Prostate gland (tissue), 2 donors: ENCODE data around the gene CHTOP. TPM values are rescaled to one million over a fixed set of nuclear protein-coding genes. Genes with fewer than 3 reads are reported as not detected.

Source experiments
- DNase-seq: peaks from one replicate; pipeline ENCODE4 v3.0.0-alpha.2; 2019; ENCODE audit warnings: low spot score
- H3K27ac ChIP-seq, 2 donors: fragments of 200-600 bp; sonication (generic); 2 replicates each; pipeline ENCODE4 v1.5.1; 2017 to 2019
- H3K27me3 ChIP-seq: fragments of 200-600 bp; sonication (generic); replicated peaks from 2 replicates; pipeline ENCODE4 v1.5.1; 2019; ENCODE audit not compliant: insufficient read depth
- H3K36me3 ChIP-seq, 2 donors: fragments of 200-600 bp; sonication (generic); 1 replicate in 1 of 2; 2 replicates in 1 of 2; pipeline versions ENCODE4 v1.5.1 to v1.8.1; 2017 to 2019
- H3K4me1 ChIP-seq: fragments of 200-600 bp; sonication (generic); replicated peaks from 2 replicates; pipeline ENCODE4 v1.5.1; 2019
- H3K4me3 ChIP-seq, 2 donors: fragments of 200-600 bp; sonication (generic); 2 replicates each; pipeline ENCODE4 v1.5.1; 2017 to 2019
- H3K9me3 ChIP-seq: fragments of 200-600 bp; sonication (generic); 2 replicates; pipeline ENCODE4 v1.5.1; 2017
- POLR2A ChIP-seq: fragments of 450-650 bp; IDR thresholded peaks from one replicate; pipeline ENCODE4 v1.6.1; 2016; ENCODE audit warnings: antibody characterized with exemption, mild to moderate bottlenecking
- POLR2AphosphoS5 ChIP-seq: sonication (generic); formaldehyde crosslinking; IDR thresholded peaks from one replicate; pipeline ENCODE4 v1.6.1; 2017; ENCODE audit warnings: antibody characterized with exemption
- WGBS: methylation state at CpG from one replicate; pipeline ENCODE4 v1.1.5; 2018; 5-methylcytosine and 5-hydroxymethylcytosine counted together
- intact Hi-C: fragments of 100-400 bp; cut with DNase I; formaldehyde crosslinking; loops from one replicate; pipeline ENCODE4 v1.14.2; 2022
- microRNA-seq: library from miRNA; unstranded; fragments of <30 nt; microRNA quantifications from one replicate; pipeline ENCODE4, GENCODE V29; 2016
- small RNA-seq, 2 donors: library from RNA; depleted of rRNA; stranded (forward); fragments of <200 nt; gene quantifications; one replicate each; pipeline ENCODE3, GENCODE V24; 2016
- total RNA-seq, 2 donors: library from RNA; depleted of rRNA; stranded (reverse); fragments of >200 nt; gene quantifications; one replicate each; pipeline ENCODE4 v1.1.0, GENCODE V29; 2016
- TF ChIP-seq, protein P1 (sequence below), 4 experiments: fragments of 200-600 bp in 2 of 4; fragments of 450-650 bp in 2 of 4; sonication (generic) in 2 of 4; IDR thresholded peaks; 1 replicate in 3 of 4; 2 replicates in 1 of 4; pipeline ENCODE4 v1.5.1; 2016 to 2019; ENCODE audit warnings: antibody characterized with exemption in 4 of 4, mild to moderate bottlenecking in 2 of 4, moderate library complexity in 2 of 4

CHTOP gene
- total RNA-seq, 2 donors from 2014 or later = 60.6 to 74.4 TPM

DNA sequence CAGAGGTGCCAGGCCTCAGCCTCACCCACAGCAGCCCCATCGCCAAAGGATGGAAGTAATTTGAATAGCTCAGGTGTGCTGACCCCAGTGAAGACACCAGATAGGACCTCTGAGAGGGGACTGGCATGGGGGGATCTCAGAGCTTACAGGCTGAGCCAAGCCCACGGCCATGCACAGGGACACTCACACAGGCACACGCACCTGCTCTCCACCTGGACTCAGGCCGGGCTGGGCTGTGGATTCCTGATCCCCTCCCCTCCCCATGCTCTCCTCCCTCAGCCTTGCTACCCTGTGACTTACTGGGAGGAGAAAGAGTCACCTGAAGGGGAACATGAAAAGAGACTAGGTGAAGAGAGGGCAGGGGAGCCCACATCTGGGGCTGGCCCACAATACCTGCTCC, 59.6 kb downstream of the CHTOP start:
- Histone ChIP-seq H3K36me3 (no peaks in the 10 kb centered on the region), H3K27me3 (no peaks in the 10 kb centered on the region), H3K9me3 (no peaks in the 10 kb centered on the region), H3K4me1 (no peaks in the 10 kb centered on the region), H3K4me3 (no peak overlapping the region), H3K27ac (no peak overlapping the region)
- intact Hi-C loops = no loop called here
- DNase-seq = no peak
- TF ChIP-seq POLR2A (no peak), POLR2AphosphoS5 (no peak)
- TF ChIP-seq, protein P1, sequence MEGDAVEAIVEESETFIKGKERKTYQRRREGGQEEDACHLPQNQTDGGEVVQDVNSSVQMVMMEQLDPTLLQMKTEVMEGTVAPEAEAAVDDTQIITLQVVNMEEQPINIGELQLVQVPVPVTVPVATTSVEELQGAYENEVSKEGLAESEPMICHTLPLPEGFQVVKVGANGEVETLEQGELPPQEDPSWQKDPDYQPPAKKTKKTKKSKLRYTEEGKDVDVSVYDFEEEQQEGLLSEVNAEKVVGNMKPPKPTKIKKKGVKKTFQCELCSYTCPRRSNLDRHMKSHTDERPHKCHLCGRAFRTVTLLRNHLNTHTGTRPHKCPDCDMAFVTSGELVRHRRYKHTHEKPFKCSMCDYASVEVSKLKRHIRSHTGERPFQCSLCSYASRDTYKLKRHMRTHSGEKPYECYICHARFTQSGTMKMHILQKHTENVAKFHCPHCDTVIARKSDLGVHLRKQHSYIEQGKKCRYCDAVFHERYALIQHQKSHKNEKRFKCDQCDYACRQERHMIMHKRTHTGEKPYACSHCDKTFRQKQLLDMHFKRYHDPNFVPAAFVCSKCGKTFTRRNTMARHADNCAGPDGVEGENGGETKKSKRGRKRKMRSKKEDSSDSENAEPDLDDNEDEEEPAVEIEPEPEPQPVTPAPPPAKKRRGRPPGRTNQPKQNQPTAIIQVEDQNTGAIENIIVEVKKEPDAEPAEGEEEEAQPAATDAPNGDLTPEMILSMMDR (IDR thresholded peaks at IDR 0.05) = no peak
- 72% methylated on average over 4 of the region's 4 CpGs for WGBS

Small RNAs within 50 kb of the gene (microRNA-seq; reads per million reads assigned to microRNA genes)
- not detected for gene MIR8083

Small RNAs within 50 kb of the gene (small RNA-seq; reads per million reads assigned to genes)
- gene MIR8083 = 0 reads per million in 2 donors

Other genes with a start within 250 kb of the CHTOP start
- 1 to 10 TPM; 1.5 to 5.6 TPM for gene S100A8, start 243.0 kb upstream of the CHTOP start, total RNA-seq
- not detected for gene S100A7A, start 217.5 kb upstream of the CHTOP start, total RNA-seq
- not detected for gene S100A7, start 173.4 kb upstream of the CHTOP start, total RNA-seq
- gene S100A6, start 98.1 kb upstream of the CHTOP start, total RNA-seq = 100 to 1,000 TPM; 184 to 279 TPM
- not detected for gene S100A5, start 93.1 kb upstream of the CHTOP start, total RNA-seq
- 10 to 100 TPM; 56.3 to 71.3 TPM for gene S100A4, start 88.3 kb upstream of the CHTOP start, total RNA-seq
- gene S100A3, start 84.8 kb upstream of the CHTOP start, total RNA-seq = under 1 TPM in 1 of 2 donors, not detected in 1; 0.46 TPM
- 10 to 100 TPM; 14.1 to 22.6 TPM for gene S100A2, start 68.2 kb upstream of the CHTOP start, total RNA-seq
- gene S100A16, start 20.9 kb upstream of the CHTOP start, total RNA-seq = 100 to 1,000 TPM in 1 of 2 donors, 10 to 100 TPM in 1; 78.4 to 165 TPM
- gene S100A14, start 17.7 kb upstream of the CHTOP start, total RNA-seq = 10 to 100 TPM; 13.5 to 25.0 TPM
- 10 to 100 TPM; 53.3 to 96.5 TPM for gene S100A13, start 6.6 kb upstream of the CHTOP start, total RNA-seq
- 10 to 100 TPM in 1 of 2 donors, 1 to 10 TPM in 1; 9.1 to 10.7 TPM for gene S100A1, start 5.6 kb upstream of the CHTOP start, total RNA-seq
- 10 to 100 TPM; 64.9 to 73.0 TPM for gene SNAPIN, start 24.6 kb downstream of the CHTOP start, total RNA-seq
- gene ILF2, start 36.9 kb downstream of the CHTOP start, total RNA-seq = 100 to 1,000 TPM; 116 to 122 TPM
- 1 to 10 TPM; 2.9 to 6.0 TPM for gene NPR1, start 44.6 kb downstream of the CHTOP start, total RNA-seq
- 10 to 100 TPM; 26.1 to 70.0 TPM for gene INTS3, start 94.0 kb downstream of the CHTOP start, total RNA-seq
- gene SLC27A3, start 141.3 kb downstream of the CHTOP start, total RNA-seq = 10 to 100 TPM; 27.4 to 30.9 TPM